Smooth muscle cell (in vitro differentiated cells): ENCODE data around the gene FOXA1. TPM values are rescaled to one million over a fixed set of nuclear protein-coding genes. Genes with fewer than 3 reads are reported as not detected.
A peak's percentile ranks its signal among the peaks of the same experiment; 100 is the strongest.

Source experiments
- DNase-seq: peaks from one replicate; lab custom pipeline; 2025; ENCODE audit not compliant: unreplicated experiment; lab: John Stamatoyannopoulos, UW
- H2AFZ ChIP-seq: fragments of 200-600 bp; sonication (generic); 2 replicates; pipeline ENCODE4 v1.6.0; 2016; ENCODE audit warnings: antibody characterized with exemption, low read depth, mild to moderate bottlenecking
- H3F3A ChIP-seq: fragments of 200-600 bp; sonication (generic); 2 replicates; pipeline ENCODE4 v1.6.0; 2017; ENCODE audit warnings: antibody characterized with exemption, low read depth
- H3K27ac ChIP-seq: fragments of 200-600 bp; sonication (generic); 2 replicates; pipeline ENCODE4 v1.5.1; 2016; ENCODE audit warnings: low read depth, mild to moderate bottlenecking
- H3K27me3 ChIP-seq: fragments of 200-600 bp; sonication (generic); 2 replicates; pipeline ENCODE4 v1.6.1; 2016; ENCODE audit warnings: low read depth, mild to moderate bottlenecking
- H3K36me3 ChIP-seq: fragments of 200-600 bp; sonication (generic); 2 replicates; pipeline ENCODE4 v1.5.1; 2016; ENCODE audit warnings: low read depth
- H3K4me1 ChIP-seq: fragments of 200-600 bp; sonication (generic); 2 replicates; pipeline ENCODE4 v1.5.1; 2016; ENCODE audit warnings: low read depth
- H3K4me2 ChIP-seq: fragments of 200-600 bp; sonication (generic); 2 replicates; pipeline ENCODE4 v1.6.0; 2016; ENCODE audit warnings: mild to moderate bottlenecking
- H3K4me3 ChIP-seq: fragments of 200-600 bp; sonication (generic); 2 replicates; pipeline ENCODE4 v1.5.1; 2016; ENCODE audit warnings: mild to moderate bottlenecking
- H3K79me2 ChIP-seq: fragments of 200-600 bp; sonication (generic); 2 replicates; pipeline ENCODE4 v1.6.0; 2016; ENCODE audit warnings: low read depth, mild to moderate bottlenecking
- H3K9ac ChIP-seq: fragments of 200-600 bp; sonication (generic); 2 replicates; pipeline ENCODE4 v1.6.0; 2016; ENCODE audit warnings: low read depth
- H3K9me3 ChIP-seq: fragments of 200-600 bp; sonication (generic); replicated peaks from 2 replicates; pipeline ENCODE4 v1.5.1; 2016; ENCODE audit warnings: low read depth
- H4K20me1 ChIP-seq: fragments of 200-600 bp; sonication (generic); 2 replicates; pipeline ENCODE4 v1.6.0; 2016; ENCODE audit warnings: low read depth
- CTCF ChIP-seq: fragments of 200-600 bp; sonication (generic); IDR thresholded peaks from 2 replicates; pipeline ENCODE4 v1.5.1; 2017; ENCODE audit warnings: borderline replicate concordance, mild to moderate bottlenecking, antibody characterized with exemption; ENCODE audit not compliant: insufficient read depth, poor library complexity, severe bottlenecking
- WGBS: methylation state at CpG from one replicate; pipeline ENCODE4 v1.1.7; 2016; ENCODE audit warnings: low lambda C conversion rate; 5-methylcytosine and 5-hydroxymethylcytosine counted together
- polyA plus RNA-seq: library from polyadenylated mRNA; unstranded; fragments of >200 nt; fragmentation: Nextera tagmentation; extraction: Ambion mirVana; gene quantifications from 2 replicates; pipeline ENCODE4 v1.2.1, GENCODE V29; 2016
- total RNA-seq: library from RNA; depleted of rRNA; stranded (reverse); fragments of >200 nt; gene quantifications from 2 replicates; pipeline ENCODE4 v1.2.3, GENCODE V29; 2014

The FOXA1 gene
- total and polyA plus RNA-seq, 2 experiments from 2014 or later = 0.18 TPM; not detected in 1

DNA sequence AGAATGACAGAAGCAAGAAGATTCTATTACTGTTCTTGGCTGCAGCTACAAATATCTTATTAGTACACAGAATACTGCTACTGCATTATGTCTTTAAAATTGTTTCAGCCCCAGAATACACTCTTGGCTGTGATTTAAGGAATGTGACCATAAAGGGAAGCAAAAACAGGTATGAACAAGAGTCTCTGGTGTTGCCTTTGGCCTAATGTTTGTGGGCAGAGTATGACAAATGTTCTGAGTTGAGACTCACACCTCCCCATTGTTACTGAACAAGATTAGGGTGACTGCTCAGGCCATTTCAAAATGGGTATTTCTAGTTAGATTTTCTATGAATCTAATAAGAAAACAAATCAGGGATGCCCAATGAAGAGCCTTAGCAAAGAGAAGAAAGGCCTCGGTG is 28.9 kb upstream of the FOXA1 start:
- H3K4me3 ChIP-seq = no peak overlapping the region
- no peak for TF ChIP-seq CTCF
- H3K9me3 ChIP-seq = no peaks in the 10 kb centered on the region
- no peak overlapping the region for H3K9ac ChIP-seq
- H3F3A ChIP-seq = no peaks in the 10 kb centered on the region
- H2AFZ ChIP-seq = no peak overlapping the region
- no peak for DNase-seq
- H4K20me1 ChIP-seq = no peaks in the 10 kb centered on the region
- WGBS = 97% methylated on average over 1 of the region's 1 CpG
- no peak overlapping the region for H3K4me2 ChIP-seq
- no peaks in the 10 kb centered on the region for H3K4me1 ChIP-seq
- no peaks in the 10 kb centered on the region for H3K79me2 ChIP-seq
- no peaks in the 10 kb centered on the region for H3K36me3 ChIP-seq
- H3K27me3 ChIP-seq = peaks cover 42% of the 10 kb centered on the region
- H3K27ac ChIP-seq = no peak overlapping the region

GRCh38 chr14:37623426-37623951 is 28.4 kb upstream of the FOXA1 start:
- whole genome bisulfite sequencing = 88% methylated on average over 1 of the region's 1 CpG
- no peak for DNase-seq
- no peak overlapping the region for H3K4me2 ChIP-seq

DNA sequence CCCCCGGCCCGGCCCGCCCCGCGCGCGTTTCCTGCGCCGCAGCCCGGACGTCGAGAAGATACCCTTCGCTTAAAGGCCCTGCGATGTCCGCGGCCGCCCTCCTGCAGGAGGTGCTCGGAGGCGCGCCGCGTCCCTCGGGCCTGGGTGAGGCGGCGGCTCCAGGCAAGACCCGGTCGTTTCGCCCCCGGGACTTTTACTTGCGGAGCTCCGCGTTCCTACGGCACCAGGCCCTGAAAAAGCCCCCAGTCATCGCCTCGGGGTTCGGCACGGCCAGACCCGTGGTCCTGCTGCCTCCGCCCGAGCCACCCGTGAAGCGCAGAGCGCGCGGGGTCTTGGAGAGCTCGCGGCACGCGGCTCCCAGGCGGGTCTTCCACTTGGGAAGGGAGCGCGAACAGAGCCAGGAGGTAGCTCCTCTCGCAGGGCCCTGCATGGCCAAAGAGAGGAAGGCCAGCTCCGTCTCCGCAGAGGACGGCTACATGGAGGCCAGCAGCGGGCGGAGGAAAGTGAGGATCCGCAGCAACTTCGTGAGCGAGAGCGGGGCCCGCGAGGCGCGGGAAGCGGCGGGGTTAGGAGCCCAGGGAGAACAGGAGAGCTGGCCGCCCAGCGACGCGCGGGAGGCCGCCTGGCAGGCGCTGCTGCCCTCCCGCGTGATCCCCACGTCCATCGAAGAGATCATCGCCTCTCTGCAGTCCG is 27.3 kb upstream of the FOXA1 start:
- Histone ChIP-seq H3K4me1 (no peaks in the 10 kb centered on the region), H3K9ac (no peak overlapping the region), H3K4me3 (peak overlapping the region; percentile 48), H3K4me2 (peak overlapping the region; percentile 90), H3K79me2 (no peaks in the 10 kb centered on the region), H3K27me3 (peaks cover 42% of the 10 kb centered on the region), H2AFZ (peak overlapping the region; percentile 68), H4K20me1 (no peaks in the 10 kb centered on the region), H3K9me3 (no peaks in the 10 kb centered on the region), H3K36me3 (no peaks in the 10 kb centered on the region), H3K27ac (no peak overlapping the region), H3F3A (no peaks in the 10 kb centered on the region)
- WGBS = 6% methylated on average over 78 of the region's 81 CpGs
- no peak for DNase-seq
- no peak for TF ChIP-seq CTCF

More at GRCh38 chr14:37623426-37623951, 28.4 kb upstream of the FOXA1 start:
- H3K27ac ChIP-seq = no peak overlapping the region
- TF ChIP-seq CTCF = no peak
- no peaks in the 10 kb centered on the region for H3K79me2 ChIP-seq
- no peak overlapping the region for H3K9ac ChIP-seq
- H4K20me1 ChIP-seq = no peaks in the 10 kb centered on the region
- H3K4me3 ChIP-seq = no peak overlapping the region
- no peaks in the 10 kb centered on the region for H3F3A ChIP-seq
- H3K27me3 ChIP-seq = peaks cover 42% of the 10 kb centered on the region
- no peaks in the 10 kb centered on the region for H3K9me3 ChIP-seq
- H3K36me3 ChIP-seq = no peaks in the 10 kb centered on the region
- no peak overlapping the region for H2AFZ ChIP-seq
- no peaks in the 10 kb centered on the region for H3K4me1 ChIP-seq

- no peak overlapping the region for H3K9ac ChIP-seq
- no peak for DNase-seq
- H3K4me3 ChIP-seq = no peak overlapping the region
- H3F3A ChIP-seq = no peaks in the 10 kb centered on the region
- no peaks in the 10 kb centered on the region for H3K36me3 ChIP-seq
- no peaks in the 10 kb centered on the region for H4K20me1 ChIP-seq
- no peak for TF ChIP-seq CTCF
- H3K9me3 ChIP-seq = no peaks in the 10 kb centered on the region
- H3K79me2 ChIP-seq = no peaks in the 10 kb centered on the region
- no peaks in the 10 kb centered on the region for H3K4me1 ChIP-seq
- H3K27ac ChIP-seq = no peak overlapping the region
- H3K27me3 ChIP-seq = peaks cover 42% of the 10 kb centered on the region
- no peak overlapping the region for H2AFZ ChIP-seq
- H3K4me2 ChIP-seq = no peak overlapping the region
Observed at GRCh38 chr14:37620856-37621255, 25.8 kb upstream of the FOXA1 start.
